ENCODE data around the gene ADAMTSL1.

GRCh38 chr9:18910435-18910834 is 436.5 kb downstream of the ADAMTSL1 start:
- TF ChIP-seq CTCF (conservative IDR thresholded peaks at IDR 0.05; ENCODE audit: low read length): no peak
- TF ChIP-seq EZH2phosphoT487 (IDR thresholded peaks at IDR 0.05; ENCODE audit: borderline replicate concordance, low read depth, low read length): no peak
